ENCODE data around the gene FLYWCH1. TPM values are rescaled to one million over a fixed set of nuclear protein-coding genes. Genes with fewer than 3 reads are reported as not detected.

Gene FLYWCH1
- total RNA-seq, 1 donor from 2014 or later, result 34.5 TPM

DNA sequence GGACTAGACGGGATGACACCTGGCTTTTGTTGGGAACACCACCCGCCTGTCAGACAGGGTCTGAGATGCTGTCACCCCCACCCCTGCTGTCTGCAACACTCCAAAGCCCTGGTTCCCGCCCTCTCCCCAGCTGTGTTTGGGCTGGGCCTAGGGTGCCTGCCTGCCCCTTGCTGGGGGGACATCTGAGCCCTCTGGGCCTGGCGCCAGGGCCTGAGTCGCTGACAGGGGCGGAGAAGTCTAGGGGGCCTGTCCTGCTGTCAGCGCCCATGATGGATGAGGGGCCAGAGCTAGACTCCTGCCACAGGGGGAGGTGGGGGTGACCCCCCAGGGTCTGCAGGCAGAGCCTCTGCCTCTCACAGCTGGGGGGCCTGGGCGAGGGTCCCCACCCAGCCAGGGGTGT, 76.1 kb downstream of the FLYWCH1 start:
- DNase-seq (ENCODE audit: missing footprints) (no peak), ATAC-seq (no peak)
- intact Hi-C loops (cut with DNase I), result no loop called here

DNA sequence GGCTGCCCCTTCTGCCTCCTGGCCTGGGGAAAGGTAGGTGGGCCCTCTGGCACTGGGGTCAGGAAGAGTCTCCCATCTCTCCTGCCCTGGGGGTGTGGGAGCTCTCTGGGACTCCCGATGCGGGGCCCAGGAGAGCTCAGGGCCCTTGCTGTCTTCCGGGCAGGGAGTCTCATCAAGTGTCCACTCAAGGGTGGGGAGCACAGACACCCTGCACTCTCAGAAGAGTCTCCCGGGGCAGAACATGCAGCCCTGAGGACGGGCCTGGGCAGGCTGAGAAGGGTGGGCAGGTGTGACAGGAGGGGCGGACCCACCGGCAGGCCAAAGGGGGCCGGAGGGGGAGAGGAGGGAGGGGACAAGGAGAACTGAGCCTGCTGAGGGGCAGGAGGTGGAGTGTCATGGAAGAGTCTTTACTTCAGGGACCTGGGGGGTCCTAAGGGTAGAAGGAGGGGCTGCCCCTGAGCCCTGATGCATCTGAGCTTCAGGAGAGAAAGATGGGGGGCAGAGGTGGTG, 76.9 kb downstream of the FLYWCH1 start:
- intact Hi-C loops (cut with DNase I), result no loop called here
- DNase-seq (ENCODE audit: missing footprints), result no peak
- no peak for ATAC-seq

DNA sequence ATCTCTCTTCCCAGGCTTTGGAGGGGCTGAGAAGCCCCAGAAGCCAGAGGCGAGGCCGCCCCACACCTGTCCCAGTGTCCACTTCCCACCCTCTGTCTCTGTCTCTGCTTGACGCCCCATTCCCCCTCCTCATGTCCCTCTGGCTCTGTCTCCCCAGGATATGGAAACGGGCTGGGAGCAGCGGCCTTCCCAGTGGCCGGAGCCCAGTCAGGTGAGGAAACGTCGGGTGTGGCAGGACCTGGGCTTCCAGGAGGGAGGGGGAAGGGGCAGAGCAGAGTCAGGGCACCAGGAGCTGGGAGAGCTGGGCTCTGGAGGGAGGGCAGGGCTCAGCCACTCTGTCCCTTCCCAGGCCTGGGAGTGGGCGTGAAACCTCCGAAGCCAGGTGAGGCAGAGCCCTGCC, 79.2 kb downstream of the FLYWCH1 start:
- DNase-seq (ENCODE audit: missing footprints) (no peak), ATAC-seq (no peak)
- intact Hi-C loops (cut with DNase I), result no loop called here

DNA sequence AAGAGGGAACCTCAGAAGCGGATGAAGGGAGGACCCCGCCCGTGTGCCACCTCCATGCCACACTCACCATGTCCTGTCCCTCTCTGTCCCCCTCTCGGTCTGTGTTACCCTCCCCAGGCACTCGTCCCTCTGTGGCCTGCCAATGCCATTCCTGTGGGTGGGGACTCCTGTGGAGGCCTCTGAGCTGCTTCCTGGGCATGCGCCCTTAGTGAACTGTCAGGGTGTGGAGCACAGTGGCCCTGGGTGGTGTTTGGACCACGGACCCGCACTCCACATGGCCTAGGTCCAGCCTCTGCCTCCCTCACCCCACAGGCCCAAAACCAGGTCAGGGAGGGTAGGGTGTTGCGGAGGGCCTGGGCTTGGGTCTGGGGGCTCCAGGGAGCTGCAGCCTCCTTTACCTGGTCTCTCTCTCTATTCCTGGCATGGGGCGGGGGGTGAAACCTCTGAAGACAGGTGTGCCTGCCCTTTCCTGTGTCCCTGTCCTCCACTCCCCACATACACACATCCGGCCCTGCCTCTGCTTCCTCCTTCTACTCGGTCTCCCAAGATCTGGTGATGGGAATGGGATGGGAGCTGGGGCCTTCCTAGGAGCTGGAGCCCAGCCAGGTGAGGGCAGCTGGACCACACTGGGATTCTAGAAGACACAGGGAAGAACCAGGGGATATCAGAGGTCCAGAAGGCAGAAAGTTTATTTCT, 80.0 kb downstream of the FLYWCH1 start:
- DNase-seq (ENCODE audit: missing footprints) (no peak), ATAC-seq (no peak)
- intact Hi-C loops (cut with DNase I), result no loop called here

DNA sequence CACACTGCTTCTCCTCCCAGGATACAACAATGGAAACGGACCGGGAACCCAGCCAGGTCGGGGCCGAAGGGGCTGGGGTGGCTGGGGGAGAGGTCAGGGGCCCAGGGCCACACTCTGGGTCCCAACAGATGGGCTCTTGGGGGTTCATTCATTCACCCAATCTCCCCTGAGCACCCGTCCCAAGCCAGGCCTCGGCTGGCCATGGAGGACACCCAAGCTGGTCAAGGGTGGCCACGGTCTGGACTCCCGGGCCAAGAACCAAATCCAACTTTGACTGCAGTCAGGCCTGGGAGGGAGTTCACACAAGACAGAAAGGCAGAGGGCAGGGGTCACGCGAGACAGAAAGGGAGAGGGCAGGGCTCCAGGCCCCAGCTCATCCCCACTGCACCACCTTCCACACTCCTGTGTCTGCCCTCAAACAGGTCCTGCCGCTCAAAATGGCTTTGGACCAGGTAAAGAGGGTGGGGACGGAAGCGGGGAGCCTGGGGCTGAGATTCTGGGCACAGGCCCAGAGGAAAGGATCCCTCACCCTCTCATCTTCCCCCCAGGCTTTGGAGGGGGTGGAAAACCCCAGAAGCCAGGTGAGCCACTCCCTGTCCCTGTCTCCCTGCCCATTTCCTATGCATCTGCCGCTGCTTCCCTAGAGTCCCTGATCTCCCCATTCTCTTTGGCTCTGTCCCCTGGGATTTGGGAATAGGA, 80.8 kb downstream of the FLYWCH1 start:
- DNase-seq (ENCODE audit: missing footprints) (no peak), ATAC-seq (no peak)
- intact Hi-C loops (cut with DNase I), result no loop called here

DNA sequence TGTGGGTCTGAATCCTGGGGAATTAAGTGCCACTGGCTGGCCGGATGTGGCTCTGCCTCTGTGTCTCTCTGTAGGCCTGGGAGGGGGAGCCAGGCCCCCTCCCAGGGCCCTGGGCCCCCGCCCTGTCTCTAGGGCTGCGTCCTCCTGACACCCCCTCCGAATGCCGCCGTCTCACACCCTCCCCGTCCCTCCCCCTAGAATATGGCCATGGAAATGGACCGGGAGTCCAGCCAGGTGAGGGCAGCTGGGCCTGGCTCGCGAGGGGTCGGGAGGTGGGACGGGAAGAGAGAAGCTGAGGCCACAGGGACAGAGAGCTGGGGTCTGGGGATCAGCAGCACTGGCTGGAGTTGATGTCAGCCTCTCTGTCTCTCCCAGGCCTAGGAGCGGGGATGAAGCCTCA, 84.6 kb downstream of the FLYWCH1 start:
- intact Hi-C loops (cut with DNase I), result no loop called here
- no peak for DNase-seq (ENCODE audit: missing footprints)

DNA sequence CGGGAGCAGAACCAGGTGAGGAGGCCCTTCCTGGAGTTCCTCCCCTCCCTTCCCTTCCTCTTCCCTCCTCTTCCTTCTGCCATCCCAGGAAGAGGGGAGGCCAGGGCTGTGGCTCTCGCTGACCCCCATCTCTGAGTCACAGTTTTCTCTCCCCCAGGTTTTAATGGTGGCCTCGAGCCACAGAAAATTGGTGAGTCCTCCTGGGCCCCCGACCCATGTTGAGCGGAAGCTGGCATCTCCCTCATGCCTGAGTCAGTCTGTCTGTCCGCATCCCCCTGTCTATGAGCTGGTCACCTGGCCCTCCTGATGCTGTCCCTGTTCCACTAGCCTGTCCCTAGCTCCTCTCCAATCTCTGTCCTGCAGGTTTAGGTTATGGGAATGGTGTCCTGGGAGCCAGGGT, 88.2 kb downstream of the FLYWCH1 start:
- no peak for ATAC-seq
- intact Hi-C loops (cut with DNase I), result no loop called here

More for the DNA sequence above, 84.6 kb downstream of the FLYWCH1 start:
- ATAC-seq, result no peak

DNA sequence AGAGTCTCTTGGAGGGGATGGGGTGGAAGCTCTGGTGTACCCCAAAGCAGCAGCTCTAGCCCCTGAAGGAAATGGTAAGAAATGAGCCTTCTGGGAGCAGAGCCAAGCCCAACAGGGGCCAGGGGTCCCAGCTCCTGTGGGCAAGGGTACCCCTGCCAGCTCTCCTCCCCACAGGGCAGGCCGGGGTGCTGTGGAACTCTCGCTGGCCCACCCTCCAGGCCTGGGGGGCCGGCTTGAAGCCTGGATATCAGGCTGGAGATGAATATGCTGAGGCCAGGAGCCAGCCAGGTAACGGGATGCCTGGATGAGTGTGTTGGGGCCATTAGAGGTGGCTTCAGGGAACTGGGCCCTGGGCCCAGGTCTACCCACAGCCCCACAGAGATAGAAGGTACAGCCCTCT, 88.8 kb downstream of the FLYWCH1 start:
- DNase-seq (ENCODE audit: missing footprints), result no peak
- intact Hi-C loops (cut with DNase I), result no loop called here
- no peak for ATAC-seq

More for the DNA sequence above, 88.2 kb downstream of the FLYWCH1 start:
- DNase-seq (ENCODE audit: missing footprints), result no peak

Other genes starting within 250 kb of the FLYWCH1 start
- 10.5 TPM for gene KCTD5, start 229.4 kb upstream of the FLYWCH1 start, total RNA-seq
- 0.30 TPM for gene PRSS27, start 191.7 kb upstream of the FLYWCH1 start, total RNA-seq
- gene SRRM2, start 159.3 kb upstream of the FLYWCH1 start, total RNA-seq, result 239 TPM
- gene ELOB, start 134.7 kb upstream of the FLYWCH1 start, total RNA-seq, result 336 TPM
- not detected for gene PRSS33, start 124.4 kb upstream of the FLYWCH1 start, total RNA-seq
- gene PRSS41, start 113.5 kb upstream of the FLYWCH1 start, total RNA-seq, result not detected
- gene PRSS21, start 94.7 kb upstream of the FLYWCH1 start, total RNA-seq, result not detected
- gene ZG16B, start 81.6 kb upstream of the FLYWCH1 start, total RNA-seq, result 0.35 TPM
- gene PRSS22, start 53.8 kb upstream of the FLYWCH1 start, total RNA-seq, result not detected
- 31.3 TPM for gene FLYWCH2, start 28.7 kb upstream of the FLYWCH1 start, total RNA-seq
- not detected for gene KREMEN2, start 52.3 kb downstream of the FLYWCH1 start, total RNA-seq
- 11.4 TPM for gene PAQR4, start 57.4 kb downstream of the FLYWCH1 start, total RNA-seq
- gene PKMYT1, start 68.5 kb downstream of the FLYWCH1 start, total RNA-seq, result 2.9 TPM
- 0.32 TPM for gene CLDN9, start 101.0 kb downstream of the FLYWCH1 start, total RNA-seq
- gene CLDN6, start 106.3 kb downstream of the FLYWCH1 start, total RNA-seq, result not detected
- gene TNFRSF12A, start 108.4 kb downstream of the FLYWCH1 start, total RNA-seq, result 42.8 TPM
- 68.6 TPM for gene HCFC1R1, start 112.0 kb downstream of the FLYWCH1 start, total RNA-seq
- gene THOC6, start 112.1 kb downstream of the FLYWCH1 start, total RNA-seq, result 12.9 TPM
- not detected for gene BICDL2, start 125.0 kb downstream of the FLYWCH1 start, total RNA-seq
- gene MMP25, start 134.6 kb downstream of the FLYWCH1 start, total RNA-seq, result 1.7 TPM
- gene IL32, start 153.7 kb downstream of the FLYWCH1 start, total RNA-seq, result 57.8 TPM
- not detected for gene ZSCAN10, start 187.4 kb downstream of the FLYWCH1 start, total RNA-seq
- 7.4 TPM for gene ZNF205, start 200.7 kb downstream of the FLYWCH1 start, total RNA-seq
- 6.2 TPM for gene ZNF213, start 223.1 kb downstream of the FLYWCH1 start, total RNA-seq

Measured in Right ventricle myocardium inferior (tissue), 1 donor.